ENCODE measurements around the gene GPR148. TPM values are rescaled to one million over a fixed set of nuclear protein-coding genes. Genes with fewer than 3 reads are reported as not detected.

GPR148 gene
- total and polyA plus RNA-seq, 3 donors from 2014 or later = 0.68 to 0.79 TPM; not detected in 1

GRCh38 chr2:130762910-130763385 lies 34.1 kb downstream of the GPR148 start:
- 86 to 100% methylated on average over 2 to 22 of the region's 22 CpGs for WGBS, 2 donors
- no peaks in the 10 kb centered on the region for H3K9me3 ChIP-seq
- H3K4me1 ChIP-seq = no peaks in the 10 kb centered on the region
- H3K27ac ChIP-seq = no peak overlapping the region
- no peaks in the 10 kb centered on the region for H3K36me3 ChIP-seq (ENCODE audit: low read depth, missing control alignments)
- H3K4me3 ChIP-seq = no peak overlapping the region
- intact Hi-C loops (cut with DNase I; ENCODE audit: low total_unique reads) = no loop called here
- H3K27me3 ChIP-seq = no peaks in the 10 kb centered on the region
- TF ChIP-seq POLR2A (IDR thresholded peaks at IDR 0.05) = no peak
- TF ChIP-seq CTCF (IDR thresholded peaks at IDR 0.05) = no peak
- DNase-seq = no peak

- H3K36me3 ChIP-seq (ENCODE audit: low read depth, missing control alignments) = no peaks in the 10 kb centered on the region
- intact Hi-C loops (cut with DNase I; ENCODE audit: low total_unique reads) = no loop called here
- no peak overlapping the region for H3K4me3 ChIP-seq
- whole genome bisulfite sequencing, 2 donors = 90% methylated on average over 4 to 12 of the region's 12 CpGs
- TF ChIP-seq POLR2A (IDR thresholded peaks at IDR 0.05) = no peak
- no peak for TF ChIP-seq CTCF (IDR thresholded peaks at IDR 0.05)
- H3K27ac ChIP-seq = no peak overlapping the region
- no peak for DNase-seq
- no peaks in the 10 kb centered on the region for H3K4me1 ChIP-seq
- no peaks in the 10 kb centered on the region for H3K27me3 ChIP-seq
- H3K9me3 ChIP-seq = no peaks in the 10 kb centered on the region
Measured at GRCh38 chr2:130763405-130763804, 34.5 kb downstream of the GPR148 start.

- TF ChIP-seq POLR2A (IDR thresholded peaks at IDR 0.05) (no peak), CTCF (IDR thresholded peaks at IDR 0.05) (no peak)
- H3K4me1 ChIP-seq = no peaks in the 10 kb centered on the region
- H3K27ac ChIP-seq = no peak overlapping the region
- no peak for DNase-seq
- no peaks in the 10 kb centered on the region for H3K9me3 ChIP-seq
- WGBS, 2 donors = 91 to 100% methylated on average over 5 to 14 of the region's 15 CpGs
- no peak overlapping the region for H3K4me3 ChIP-seq
- no peaks in the 10 kb centered on the region for H3K36me3 ChIP-seq (ENCODE audit: low read depth, missing control alignments)
- intact Hi-C loops (cut with DNase I; ENCODE audit: low total_unique reads) = no loop called here
- H3K27me3 ChIP-seq = no peaks in the 10 kb centered on the region
Measured at GRCh38 chr2:130764035-130764820, 35.4 kb downstream of the GPR148 start.

- TF ChIP-seq POLR2A (IDR thresholded peaks at IDR 0.05) = no peak
- no peak for TF ChIP-seq CTCF (IDR thresholded peaks at IDR 0.05)
- no peaks in the 10 kb centered on the region for H3K27me3 ChIP-seq
- H3K4me3 ChIP-seq = no peak overlapping the region
- no peaks in the 10 kb centered on the region for H3K9me3 ChIP-seq
- no peak overlapping the region for H3K27ac ChIP-seq
- H3K4me1 ChIP-seq = no peaks in the 10 kb centered on the region
- WGBS, 2 donors = 79 to 86% methylated on average over 5 of the region's 5 CpGs
- intact Hi-C loops (cut with DNase I; ENCODE audit: low total_unique reads) = no loop called here
- DNase-seq = no peak
- no peaks in the 10 kb centered on the region for H3K36me3 ChIP-seq (ENCODE audit: low read depth, missing control alignments)
Measured at GRCh38 chr2:130764821-130765115, 35.9 kb downstream of the GPR148 start.

GRCh38 chr2:130765464-130765863 lies 36.6 kb downstream of the GPR148 start:
- H3K4me1 ChIP-seq = no peaks in the 10 kb centered on the region
- no peaks in the 10 kb centered on the region for H3K27me3 ChIP-seq
- H3K27ac ChIP-seq = no peak overlapping the region
- intact Hi-C loops (cut with DNase I; ENCODE audit: low total_unique reads) = no loop called here
- no peaks in the 10 kb centered on the region for H3K9me3 ChIP-seq
- no peak for DNase-seq
- no peak overlapping the region for H3K4me3 ChIP-seq
- WGBS, 2 donors = 88 to 90% methylated on average over 6 of the region's 6 CpGs
- TF ChIP-seq CTCF (IDR thresholded peaks at IDR 0.05) = no peak
- TF ChIP-seq POLR2A (IDR thresholded peaks at IDR 0.05) = no peak
- no peaks in the 10 kb centered on the region for H3K36me3 ChIP-seq (ENCODE audit: low read depth, missing control alignments)
